Glomerular endothelial cell (primary cell): ENCODE results near the gene ANKRD16. TPM values are rescaled to one million over a fixed set of nuclear protein-coding genes. Genes with fewer than 3 reads are reported as not detected.
"Not testable (repeated sequence)": the region's sequence is repeated elsewhere in the genome, so short reads cannot be mapped to it uniquely, and the experiment has no call there.

Experiments used
- DNase-seq: peaks from one replicate; pipeline ENCODE4 v3.0.0-alpha.2; 2011; ENCODE audit warnings: low read depth, low spot score; ENCODE audit errors: extremely low read depth
- total RNA-seq: library from RNA; depleted of rRNA; stranded (reverse); fragments of >200 nt; gene quantifications from 2 replicates; pipeline ENCODE4 v1.2.3, GENCODE V29; 2015

The ANKRD16 gene
- total RNA-seq, 1 donor from 2014 or later, result 5.9 TPM

GRCh38 chr10:5840314-5841307 lies 49.1 kb downstream of the ANKRD16 start:
- no peak for DNase-seq

- not testable (repeated sequence) for DNase-seq
Observed at GRCh38 chr10:5836181-5836580, 53.5 kb downstream of the ANKRD16 start.

- DNase-seq, result no peak
Observed at GRCh38 chr10:5835446-5836095, 54.1 kb downstream of the ANKRD16 start.

- no peak for DNase-seq
Observed at GRCh38 chr10:5833814-5834213, 55.9 kb downstream of the ANKRD16 start.

GRCh38 chr10:5832946-5833345 lies 56.7 kb downstream of the ANKRD16 start:
- no peak for DNase-seq

GRCh38 chr10:5831446-5831782 lies 58.3 kb downstream of the ANKRD16 start:
- no peak for DNase-seq

GRCh38 chr10:5830629-5831445 lies 58.9 kb downstream of the ANKRD16 start:
- DNase-seq, result no peak

- DNase-seq, result no peak
Observed at GRCh38 chr10:5829267-5829666, 60.4 kb downstream of the ANKRD16 start.

- no peak for DNase-seq
Observed at GRCh38 chr10:5828725-5829124, 61.0 kb downstream of the ANKRD16 start.

GRCh38 chr10:5827841-5828240 lies 61.9 kb downstream of the ANKRD16 start:
- DNase-seq, result no peak

- not testable (repeated sequence) for DNase-seq
Observed at GRCh38 chr10:5826511-5826910, 63.2 kb downstream of the ANKRD16 start.

- no peak for DNase-seq
Observed at GRCh38 chr10:5818894-5819293, 70.8 kb downstream of the ANKRD16 start.

- DNase-seq, result no peak
Observed at GRCh38 chr10:5818048-5818331, 71.7 kb downstream of the ANKRD16 start.

- no peak for DNase-seq
Observed at GRCh38 chr10:5817322-5818047, 72.2 kb downstream of the ANKRD16 start.

GRCh38 chr10:5816170-5816569 lies 73.5 kb downstream of the ANKRD16 start:
- no peak for DNase-seq

GRCh38 chr10:5814110-5815107 lies 75.3 kb downstream of the ANKRD16 start:
- no peak for DNase-seq

GRCh38 chr10:5813341-5814109 lies 76.2 kb downstream of the ANKRD16 start, which contains the start of gene GDI2:
GDI2 (minus strand) TSS chr10:5813434; CDS start chr10:5813258, 176 bp downstream.
- DNase-seq, result peak; percentile 73

GRCh38 chr10:5813091-5813340 lies 76.7 kb downstream of the ANKRD16 start:
- DNase-seq, result no peak
